ENCODE measurements around the gene BDKRB1. TPM values are rescaled to one million over a fixed set of nuclear protein-coding genes. Genes with fewer than 3 reads are reported as not detected.

Gene BDKRB1
- not detected for polyA plus RNA-seq (2012; ENCODE audit: insufficient read depth, insufficient read length)

- H3K4me3 ChIP-seq (ENCODE audit: low read length), result no peak within 1 kb of the TSS
- no peak for DNase-seq (ENCODE audit: low read depth, low spot score)
These were observed at the start of gene BDKRB1 for GRCh38 chr14:96255501-96256366. Gene BDKRB1 (plus strand): TSS chr14:96256210. CDS start chr14:96263683, 7,473 bp downstream.

- DNase-seq (ENCODE audit: low read depth, low spot score), result no peak
- H3K4me3 ChIP-seq (ENCODE audit: low read length), result no peak overlapping the region
These were observed 49.5 kb upstream of the BDKRB1 start for GRCh38 chr14:96206461-96206860.

GRCh38 chr14:96207686-96208085 is 48.3 kb upstream of the BDKRB1 start:
- no peak overlapping the region for H3K4me3 ChIP-seq (ENCODE audit: low read length)
- no peak for DNase-seq (ENCODE audit: low read depth, low spot score)

- DNase-seq (ENCODE audit: low read depth, low spot score), result no peak
- H3K4me3 ChIP-seq (ENCODE audit: low read length), result no peak overlapping the region
These were observed 47.3 kb upstream of the BDKRB1 start for GRCh38 chr14:96208739-96209138.

GRCh38 chr14:96212140-96212539 is 43.9 kb upstream of the BDKRB1 start:
- no peak for DNase-seq (ENCODE audit: low read depth, low spot score)
- H3K4me3 ChIP-seq (ENCODE audit: low read length), result no peak overlapping the region

GRCh38 chr14:96212896-96213295 is 43.1 kb upstream of the BDKRB1 start:
- no peak overlapping the region for H3K4me3 ChIP-seq (ENCODE audit: low read length)
- no peak for DNase-seq (ENCODE audit: low read depth, low spot score)

GRCh38 chr14:96213871-96214465 is 42.0 kb upstream of the BDKRB1 start:
- no peak for DNase-seq (ENCODE audit: low read depth, low spot score)
- H3K4me3 ChIP-seq (ENCODE audit: low read length), result no peak overlapping the region

GRCh38 chr14:96214793-96215192 is 41.2 kb upstream of the BDKRB1 start:
- no peak overlapping the region for H3K4me3 ChIP-seq (ENCODE audit: low read length)
- DNase-seq (ENCODE audit: low read depth, low spot score), result no peak

GRCh38 chr14:96215452-96216244 is 40.4 kb upstream of the BDKRB1 start:
- no peak overlapping the region for H3K4me3 ChIP-seq (ENCODE audit: low read length)
- no peak for DNase-seq (ENCODE audit: low read depth, low spot score)

- H3K4me3 ChIP-seq (ENCODE audit: low read length), result no peak overlapping the region
- DNase-seq (ENCODE audit: low read depth, low spot score), result no peak
These were observed 39.4 kb upstream of the BDKRB1 start for GRCh38 chr14:96216627-96217026.

GRCh38 chr14:96217376-96217913 is 38.6 kb upstream of the BDKRB1 start:
- no peak overlapping the region for H3K4me3 ChIP-seq (ENCODE audit: low read length)
- DNase-seq (ENCODE audit: low read depth, low spot score), result no peak

GRCh38 chr14:96221109-96221650 is 34.8 kb upstream of the BDKRB1 start:
- H3K4me3 ChIP-seq (ENCODE audit: low read length), result no peak overlapping the region
- no peak for DNase-seq (ENCODE audit: low read depth, low spot score)

- DNase-seq (ENCODE audit: low read depth, low spot score), result no peak
These were observed 34.2 kb upstream of the BDKRB1 start for GRCh38 chr14:96221841-96222240.

GRCh38 chr14:96224480-96225096 is 31.4 kb upstream of the BDKRB1 start:
- H3K4me3 ChIP-seq (ENCODE audit: low read length), result no peak overlapping the region
- no peak for DNase-seq (ENCODE audit: low read depth, low spot score)

More at GRCh38 chr14:96221841-96222240, 34.2 kb upstream of the BDKRB1 start:
- no peak overlapping the region for H3K4me3 ChIP-seq (ENCODE audit: low read length)

- DNase-seq (ENCODE audit: low read depth, low spot score), result no peak
These were observed 30.8 kb upstream of the BDKRB1 start for GRCh38 chr14:96225213-96225612.

GRCh38 chr14:96225745-96226151 is 30.3 kb upstream of the BDKRB1 start:
- DNase-seq (ENCODE audit: low read depth, low spot score), result no peak
- no peak overlapping the region for H3K4me3 ChIP-seq (ENCODE audit: low read length)

More at GRCh38 chr14:96225213-96225612, 30.8 kb upstream of the BDKRB1 start:
- H3K4me3 ChIP-seq (ENCODE audit: low read length), result no peak overlapping the region

GRCh38 chr14:96227428-96227827 is 28.6 kb upstream of the BDKRB1 start:
- no peak for DNase-seq (ENCODE audit: low read depth, low spot score)
- H3K4me3 ChIP-seq (ENCODE audit: low read length), result no peak overlapping the region

- no peak for DNase-seq (ENCODE audit: low read depth, low spot score)
- H3K4me3 ChIP-seq (ENCODE audit: low read length), result no peak overlapping the region
These were observed 26.7 kb upstream of the BDKRB1 start for GRCh38 chr14:96229315-96229714.

- DNase-seq (ENCODE audit: low read depth, low spot score), result no peak
- H3K4me3 ChIP-seq (ENCODE audit: low read length), result no peak overlapping the region
These were observed 25.0 kb upstream of the BDKRB1 start for GRCh38 chr14:96231056-96231455.
